CD1c-positive myeloid dendritic cell (primary cell): ENCODE results near the gene TRAF1.

Experiments used
- DNase-seq: peaks from one replicate; pipeline ENCODE4 v3.0.0-alpha.2; 2016; ENCODE audit errors: extremely low spot score

Gene TRAF1

GRCh38 chr9:120870206-120870605, 56.4 kb downstream of the TRAF1 start:
- DNase-seq: no peak

- no peak for DNase-seq
Observed at GRCh38 chr9:120869726-120870125, 56.9 kb downstream of the TRAF1 start.

GRCh38 chr9:120869360-120869687, 57.3 kb downstream of the TRAF1 start:
- no peak for DNase-seq

GRCh38 chr9:120868676-120869359, 57.8 kb downstream of the TRAF1 start:
- DNase-seq: peak; percentile 98

- no peak for DNase-seq
Observed at GRCh38 chr9:120868339-120868675, 58.3 kb downstream of the TRAF1 start.

GRCh38 chr9:120867676-120868338, 58.8 kb downstream of the TRAF1 start:
- DNase-seq: no peak

- no peak for DNase-seq
Observed at GRCh38 chr9:120866651-120867050, 59.9 kb downstream of the TRAF1 start.

- DNase-seq: no peak
Observed at GRCh38 chr9:120865809-120866208, 60.8 kb downstream of the TRAF1 start.

- DNase-seq: no peak
Observed at GRCh38 chr9:120865176-120865575, 61.4 kb downstream of the TRAF1 start.

GRCh38 chr9:120864719-120865118, 61.9 kb downstream of the TRAF1 start:
- no peak for DNase-seq

GRCh38 chr9:120863833-120864232, 62.8 kb downstream of the TRAF1 start:
- DNase-seq: no peak

- DNase-seq: peak; percentile 62
Observed at GRCh38 chr9:120862452-120862851, 64.1 kb downstream of the TRAF1 start.

- no peak for DNase-seq
Observed at GRCh38 chr9:120861935-120862334, 64.7 kb downstream of the TRAF1 start.

GRCh38 chr9:120860083-120860482, 66.5 kb downstream of the TRAF1 start:
- no peak for DNase-seq

- DNase-seq: no peak
Observed at GRCh38 chr9:120859361-120859760, 67.2 kb downstream of the TRAF1 start.

- no peak for DNase-seq
Observed at GRCh38 chr9:120857902-120858301, 68.7 kb downstream of the TRAF1 start.

GRCh38 chr9:120857481-120857880, 69.1 kb downstream of the TRAF1 start:
- no peak for DNase-seq

- no peak for DNase-seq
Observed at GRCh38 chr9:120856700-120857099, 69.9 kb downstream of the TRAF1 start.

- no peak for DNase-seq
Observed at GRCh38 chr9:120855827-120856670, 70.5 kb downstream of the TRAF1 start.

GRCh38 chr9:120854596-120855327, 71.8 kb downstream of the TRAF1 start:
- no peak for DNase-seq

- no peak for DNase-seq
Observed at GRCh38 chr9:120853198-120853597, 73.4 kb downstream of the TRAF1 start.
